GM19452 (cell line): ENCODE data around the gene SPATA3.
"Not testable (repeated sequence)": the region's sequence is repeated elsewhere in the genome, so short reads cannot be mapped to it uniquely, and the experiment has no call there.

Source experiments
- ATAC-seq: cut with Tn5 transposase; IDR thresholded peaks from one replicate; pipeline ENCODE4 v1.9.1; 2021; ENCODE audit not compliant: unreplicated experiment

SPATA3 gene

GRCh38 chr2:231018184-231018583 lies 22.3 kb downstream of the SPATA3 start:
- ATAC-seq = no peak

- not testable (repeated sequence) for ATAC-seq
Measured at GRCh38 chr2:231025059-231025458, 29.1 kb downstream of the SPATA3 start.

- no peak for ATAC-seq
Measured at GRCh38 chr2:231028889-231029288, 33.0 kb downstream of the SPATA3 start.

- ATAC-seq = no peak
Measured at GRCh38 chr2:231029563-231029962, 33.6 kb downstream of the SPATA3 start.

- no peak for ATAC-seq
Measured at GRCh38 chr2:231030725-231031124, 34.8 kb downstream of the SPATA3 start.

- ATAC-seq = no peak
Measured at GRCh38 chr2:231032575-231033140, 36.7 kb downstream of the SPATA3 start.

GRCh38 chr2:231033147-231034132 lies 37.5 kb downstream of the SPATA3 start:
- no peak for ATAC-seq

- ATAC-seq = no peak
Measured at GRCh38 chr2:231034291-231034882, 38.5 kb downstream of the SPATA3 start.

- no peak for ATAC-seq
Measured at GRCh38 chr2:231036131-231036530, 40.2 kb downstream of the SPATA3 start.

GRCh38 chr2:231036578-231037106 lies 40.7 kb downstream of the SPATA3 start:
- no peak for ATAC-seq

- no peak for ATAC-seq
Measured at GRCh38 chr2:231037202-231037730, 41.3 kb downstream of the SPATA3 start, which contains the start of gene C2orf72. Gene C2orf72 (plus strand): TSS chr2:231037523. CDS start chr2:231037566, 43 bp downstream.

- ATAC-seq = no peak
Measured at GRCh38 chr2:231037731-231038482, 42.0 kb downstream of the SPATA3 start.

- no peak for ATAC-seq
Measured at GRCh38 chr2:231038483-231039293, 42.8 kb downstream of the SPATA3 start.

GRCh38 chr2:231039294-231039664 lies 43.4 kb downstream of the SPATA3 start:
- no peak for ATAC-seq

GRCh38 chr2:231039821-231040364 lies 44.0 kb downstream of the SPATA3 start:
- ATAC-seq = no peak

GRCh38 chr2:231041061-231041689 lies 45.3 kb downstream of the SPATA3 start:
- no peak for ATAC-seq

- ATAC-seq = no peak
Measured at GRCh38 chr2:231043796-231044195, 47.9 kb downstream of the SPATA3 start.

GRCh38 chr2:231046916-231047273 lies 51.0 kb downstream of the SPATA3 start:
- ATAC-seq = no peak

GRCh38 chr2:231047274-231047922 lies 51.5 kb downstream of the SPATA3 start:
- no peak for ATAC-seq
